Tibial nerve (tissue), 4 donors: Measurements from ENCODE around the gene COBLL1. TPM values are rescaled to one million over a fixed set of nuclear protein-coding genes. Genes with fewer than 3 reads are reported as not detected.

Source experiments
- DNase-seq, 2 donors: peaks; one replicate each; pipeline ENCODE4 v3.0.0-alpha.2; 2019; ENCODE audit warnings: low spot score in 2 of 2
- H3K27ac ChIP-seq, 4 donors: fragments of 200-600 bp; sonication (generic) in 3 of 4; one replicate each; pipeline ENCODE4 v1.5.1; 2017 to 2019; ENCODE audit warnings: mild to moderate bottlenecking in 1 of 4
- H3K27me3 ChIP-seq, 2 donors: fragments of 200-600 bp; sonication (generic) in 1 of 2; one replicate each; pipeline versions ENCODE4 v1.5.1 to v1.6.0; 2017 to 2019
- H3K36me3 ChIP-seq, 3 donors: fragments of 200-600 bp; sonication (generic); one replicate each; pipeline ENCODE4 v1.5.1; 2018 to 2019
- H3K4me1 ChIP-seq, 4 donors: fragments of 200-600 bp; sonication (generic) in 3 of 4; one replicate each; pipeline ENCODE4 v1.5.1; 2017 to 2019
- H3K4me3 ChIP-seq, 4 donors: fragments of 200-600 bp; sonication (generic) in 3 of 4; one replicate each; pipeline ENCODE4 v1.5.1; 2017 to 2019; ENCODE audit warnings: mild to moderate bottlenecking in 1 of 4, moderate library complexity in 1 of 4
- H3K9me3 ChIP-seq, 4 donors: fragments of 200-600 bp; sonication (generic) in 3 of 4; one replicate each; pipeline ENCODE4 v1.5.1; 2017 to 2019
- CTCF ChIP-seq, 5 experiments: fragments of 200-600 bp in 3 of 5; fragments of 450-650 bp in 2 of 5; sonication (generic) in 3 of 5; IDR thresholded peaks; one replicate each; pipeline ENCODE4 v1.5.1; 2016 to 2019; ENCODE audit warnings: antibody characterized with exemption in 5 of 5, mild to moderate bottlenecking in 3 of 5, moderate library complexity in 2 of 5
- EP300 ChIP-seq, 2 donors: sonication (generic); formaldehyde crosslinking; IDR thresholded peaks; one replicate each; pipeline ENCODE4 v1.6.1; 2017; ENCODE audit warnings: antibody characterized with exemption in 2 of 2, mild to moderate bottlenecking in 1 of 2
- POLR2A ChIP-seq, 2 donors: fragments of 450-650 bp; IDR thresholded peaks; one replicate each; pipeline ENCODE4 v1.6.1; 2017; ENCODE audit warnings: antibody characterized with exemption in 2 of 2, mild to moderate bottlenecking in 2 of 2, moderate library complexity in 2 of 2
- WGBS, 2 donors: methylation state at CpG; one replicate each; pipeline ENCODE4 v1.1.5; 2018; 5-methylcytosine and 5-hydroxymethylcytosine counted together
- total RNA-seq, 4 donors: library from RNA; depleted of rRNA; stranded (reverse); fragments of >200 nt; gene quantifications; one replicate each; pipeline ENCODE4 v1.1.0, GENCODE V29; 2016

The COBLL1 gene
- total RNA-seq, 4 donors from 2014 or later: 117 to 190 (median 146) TPM

GRCh38 chr2:164692114-164692513 is 149.5 kb downstream of the COBLL1 start:
- WGBS, 2 donors: 41 to 53% methylated on average over 3 of the region's 3 CpGs
- Histone ChIP-seq H3K4me1 (peaks cover 0 to 28% (median 2%) of the 10 kb centered on the region in 4 donors), H3K9me3 (no peaks in the 10 kb centered on the region), H3K4me3 (no peak overlapping the region), H3K27ac (peak overlapping the region in 2 of 4 donors; percentile 45 to 76), H3K36me3 (peaks cover 0 to 45% (median 0%) of the 10 kb centered on the region in 3 donors), H3K27me3 (no peaks in the 10 kb centered on the region)
- DNase-seq: no peak
- TF ChIP-seq CTCF (IDR thresholded peaks at IDR 0.05) (no peak), EP300 (IDR thresholded peaks at IDR 0.05) (no peak), POLR2A (IDR thresholded peaks at IDR 0.05) (no peak)

GRCh38 chr2:164691346-164691887 is 150.2 kb downstream of the COBLL1 start:
- Histone ChIP-seq H3K4me3 (no peak overlapping the region), H3K27me3 (no peaks in the 10 kb centered on the region), H3K27ac (peak overlapping the region in 2 of 4 donors; percentile 45 to 76), H3K9me3 (no peaks in the 10 kb centered on the region), H3K4me1 (peaks cover 0 to 28% (median 2%) of the 10 kb centered on the region in 4 donors), H3K36me3 (peaks cover 0 to 47% (median 0%) of the 10 kb centered on the region in 3 donors)
- DNase-seq: no peak
- TF ChIP-seq CTCF (IDR thresholded peaks at IDR 0.05) (no peak), POLR2A (IDR thresholded peaks at IDR 0.05) (no peak), EP300 (IDR thresholded peaks at IDR 0.05) (no peak)
- WGBS, 2 donors: 82 to 84% methylated on average over 2 of the region's 2 CpGs

- Histone ChIP-seq H3K27me3 (no peaks in the 10 kb centered on the region), H3K27ac (peak overlapping the region in 1 of 4 donors; percentile 45), H3K4me1 (peaks cover 0 to 28% (median 2%) of the 10 kb centered on the region in 4 donors), H3K4me3 (no peak overlapping the region), H3K36me3 (peaks cover 0 to 44% (median 0%) of the 10 kb centered on the region in 3 donors), H3K9me3 (no peaks in the 10 kb centered on the region)
- TF ChIP-seq EP300 (IDR thresholded peaks at IDR 0.05) (no peak), POLR2A (IDR thresholded peaks at IDR 0.05) (no peak), CTCF (IDR thresholded peaks at IDR 0.05) (no peak)
- WGBS, 2 donors: 65 to 81% methylated on average over 2 of the region's 2 CpGs
- no peak for DNase-seq
Observed at GRCh38 chr2:164690361-164690760, 151.3 kb downstream of the COBLL1 start.

- H3K27ac ChIP-seq: no peak overlapping the region
- no peaks in the 10 kb centered on the region for H3K9me3 ChIP-seq
- peaks cover 0 to 22% (median 2%) of the 10 kb centered on the region in 4 donors for H3K4me1 ChIP-seq
- WGBS, 2 donors: 38 to 47% methylated on average over 1 of the region's 1 CpG
- no peak for TF ChIP-seq POLR2A (IDR thresholded peaks at IDR 0.05)
- TF ChIP-seq EP300 (IDR thresholded peaks at IDR 0.05): no peak
- TF ChIP-seq CTCF (IDR thresholded peaks at IDR 0.05): no peak
- peaks cover 0 to 30% (median 0%) of the 10 kb centered on the region in 3 donors for H3K36me3 ChIP-seq
- no peaks in the 10 kb centered on the region for H3K27me3 ChIP-seq
- H3K4me3 ChIP-seq: no peak overlapping the region
- no peak for DNase-seq
Observed at GRCh38 chr2:164688896-164689419, 152.7 kb downstream of the COBLL1 start.

- Histone ChIP-seq H3K27ac (no peak overlapping the region), H3K4me3 (no peak overlapping the region), H3K36me3 (peaks cover 0 to 22% (median 0%) of the 10 kb centered on the region in 3 donors), H3K9me3 (no peaks in the 10 kb centered on the region), H3K27me3 (no peaks in the 10 kb centered on the region), H3K4me1 (no peaks in the 10 kb centered on the region)
- DNase-seq: no peak
- no peak for TF ChIP-seq POLR2A (IDR thresholded peaks at IDR 0.05)
- TF ChIP-seq EP300 (IDR thresholded peaks at IDR 0.05): no peak
- no peak for TF ChIP-seq CTCF (IDR thresholded peaks at IDR 0.05)
- WGBS, 2 donors: 72% methylated on average over 1 of the region's 1 CpG
Observed at GRCh38 chr2:164681009-164681408, 160.6 kb downstream of the COBLL1 start.
